ENCODE results near the gene MAPK4. TPM values are rescaled to one million over a fixed set of nuclear protein-coding genes. Genes with fewer than 3 reads are reported as not detected.

Gene MAPK4
- total and polyA plus RNA-seq, 10 of the 15 experiments (the other 5 are each of a cell fraction or from before 2014, with no cell fraction given) = 0.03 to 0.11 (median 0.06) TPM; not detected in 4

GRCh38 chr18:50748243-50749229 lies 188.6 kb downstream of the MAPK4 start (continued):
- no peak for TF ChIP-seq USF2 (IDR thresholded peaks at IDR 0.05; ENCODE audit: borderline replicate concordance, low read depth, low read length)

- ChIA-PET POLR2A (no interaction called here), CTCF (no interaction called here), RAD21 (ENCODE audit: unreplicated experiment) (no interaction called here), SMC1A (ENCODE audit: uncharacterized antibody, unreplicated experiment) (interaction anchor here (0.5 kb wide), 1 partner anchor 11 kb away, joined by 3 read pairs; no protein-coding TSS in a partner anchor)
- Histone ChIP-seq H3K36me3 (ENCODE audit: control insufficient read depth in 2 of 2, insufficient read depth in 2 of 2, low read length in 1 of 2) (no peaks in the 10 kb centered on the region), H3K4me2 (ENCODE audit: control insufficient read depth, insufficient read depth) (no peak overlapping the region), H3K4me3 (no peak overlapping the region), H3K27me3 (replicated peaks in 1 of 2; ENCODE audit: control insufficient read depth in 2 of 2, insufficient read depth in 2 of 2, low read length in 1 of 2) (peaks cover 0 to 10% of the 10 kb centered on the region in 2 experiments), H3K79me2 (ENCODE audit: control insufficient read depth, insufficient read depth, low read length) (no peaks in the 10 kb centered on the region), H2AFZ (ENCODE audit: control insufficient read depth, low read depth, low read length) (no peak overlapping the region), H3K27ac (ENCODE audit: control insufficient read depth, insufficient read depth) (no peak overlapping the region), H4K20me1 (ENCODE audit: control insufficient read depth, insufficient read depth) (no peaks in the 10 kb centered on the region), H3K9ac (ENCODE audit: control insufficient read depth, insufficient read depth, low read length) (no peak overlapping the region), H3K9me3 (replicated peaks; ENCODE audit: control insufficient read depth, insufficient read depth, low read length) (no peaks in the 10 kb centered on the region; the same call in 2 of the 3 replicates), H3K4me1 (ENCODE audit: control insufficient read depth, insufficient read depth, low read length) (no peaks in the 10 kb centered on the region)
- ATAC-seq (no peak), FAIRE-seq (no peak), DNase-seq (ENCODE audit: low read depth, low spot score) (no peak)
- WGBS (ENCODE audit: insufficient coverage, insufficient replicate concordance, low lambda C conversion rate, missing lambda C conversion rate) = 43% methylated on average over 5 of the region's 5 CpGs
- in situ Hi-C loops (cut with MboI) = no loop called here
- BruUV-seq (replicated peaks) = no TSS peak
- intact Hi-C loops (cut with micrococcal nuclease; ENCODE audit: unreplicated experiment) = no loop called here
- TF ChIP-seq ZNF217 (IDR thresholded peaks at IDR 0.05) (no peak), HDGF (IDR thresholded peaks at IDR 0.05) (no peak), HCFC1 (IDR thresholded peaks at IDR 0.05; ENCODE audit: low read length) (no peak), NRF1 (conservative IDR thresholded peaks at IDR 0.05; ENCODE audit: low read depth, low read length) (no peak), BHLHE40 (IDR thresholded peaks at IDR 0.05; ENCODE audit: borderline replicate concordance in 1 of 2, low read depth in 2 of 2, low read length in 1 of 2) (no peak), E4F1 (IDR thresholded peaks at IDR 0.05; ENCODE audit: borderline replicate concordance, partially characterized antibody) (no peak), ESRRA (IDR thresholded peaks at IDR 0.05; ENCODE audit: low read length) (no peak), TCF12 (IDR thresholded peaks at IDR 0.05; ENCODE audit: low read depth, low read length) (no peak), CTCF (IDR thresholded peaks at IDR 0.05 in 2 of 3, conservative IDR thresholded peaks at IDR 0.05 in 1 of 3; ENCODE audit: control insufficient read depth in 2 of 3, extremely low read depth in 1 of 3, insufficient read depth in 1 of 3, low read depth in 3 of 3, low read length in 3 of 3) (no peak), SUPT20H (IDR thresholded peaks at IDR 0.05; ENCODE audit: borderline replicate concordance, control insufficient read depth, low read depth, low read length) (no peak), PBX3 (IDR thresholded peaks at IDR 0.05; ENCODE audit: insufficient replicate concordance, low read depth, low read length) (no peak), RAD51 (IDR thresholded peaks at IDR 0.05) (no peak), BMI1 (IDR thresholded peaks at IDR 0.05; ENCODE audit: borderline replicate concordance) (no peak)
These were observed 189.5 kb downstream of the MAPK4 start for GRCh38 chr18:50749421-50749820.

Data from GM12878 (cell line).